ENCODE data around the gene ADM2.

ADM2 gene

DNA sequence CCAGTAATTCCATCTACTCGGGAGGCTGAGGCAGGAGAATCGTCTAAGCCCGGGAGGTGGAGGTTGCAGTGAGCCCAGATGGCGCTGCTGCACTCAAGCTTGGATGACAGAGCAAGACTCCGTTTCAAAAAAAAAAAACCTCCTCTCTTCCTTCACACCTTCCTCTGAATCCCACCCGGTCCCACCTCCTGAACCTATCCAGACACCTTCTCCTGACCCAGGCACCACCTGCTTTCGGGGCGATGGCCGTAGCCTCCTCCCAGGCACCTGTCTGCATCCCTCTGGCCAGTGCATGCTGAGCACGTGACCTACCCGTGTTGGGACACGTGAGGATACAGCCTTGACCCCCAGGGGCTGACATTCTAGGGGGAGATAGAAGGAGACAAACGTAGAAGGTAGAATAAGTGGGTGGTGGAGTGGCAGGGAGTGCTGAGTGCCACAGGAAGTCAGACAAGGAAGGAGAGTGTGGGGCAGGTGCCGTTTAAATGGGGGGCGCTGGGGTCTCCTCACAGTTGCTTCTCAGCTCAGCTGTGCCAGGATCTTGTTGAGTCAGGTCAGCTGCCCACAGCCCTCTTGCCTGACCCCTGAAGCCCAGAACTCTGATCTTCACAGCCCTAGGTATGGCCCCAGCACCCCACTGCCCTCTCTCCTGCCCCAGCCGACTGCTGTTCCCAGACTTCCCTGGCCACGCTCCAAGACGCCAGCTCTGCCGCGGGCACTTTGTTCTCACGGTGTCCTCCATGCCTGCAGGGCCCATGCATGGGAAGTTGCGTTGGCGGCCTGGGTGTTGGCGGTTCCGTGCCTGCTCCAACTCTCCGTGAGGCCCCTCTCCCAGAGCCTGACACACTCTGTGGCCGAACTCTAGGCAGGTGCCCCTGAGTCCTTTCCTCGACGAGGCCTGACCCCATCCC lies 4.1 kb downstream of the ADM2 start:
- no peak for DNase-seq (ENCODE audit: low spot score)

DNA sequence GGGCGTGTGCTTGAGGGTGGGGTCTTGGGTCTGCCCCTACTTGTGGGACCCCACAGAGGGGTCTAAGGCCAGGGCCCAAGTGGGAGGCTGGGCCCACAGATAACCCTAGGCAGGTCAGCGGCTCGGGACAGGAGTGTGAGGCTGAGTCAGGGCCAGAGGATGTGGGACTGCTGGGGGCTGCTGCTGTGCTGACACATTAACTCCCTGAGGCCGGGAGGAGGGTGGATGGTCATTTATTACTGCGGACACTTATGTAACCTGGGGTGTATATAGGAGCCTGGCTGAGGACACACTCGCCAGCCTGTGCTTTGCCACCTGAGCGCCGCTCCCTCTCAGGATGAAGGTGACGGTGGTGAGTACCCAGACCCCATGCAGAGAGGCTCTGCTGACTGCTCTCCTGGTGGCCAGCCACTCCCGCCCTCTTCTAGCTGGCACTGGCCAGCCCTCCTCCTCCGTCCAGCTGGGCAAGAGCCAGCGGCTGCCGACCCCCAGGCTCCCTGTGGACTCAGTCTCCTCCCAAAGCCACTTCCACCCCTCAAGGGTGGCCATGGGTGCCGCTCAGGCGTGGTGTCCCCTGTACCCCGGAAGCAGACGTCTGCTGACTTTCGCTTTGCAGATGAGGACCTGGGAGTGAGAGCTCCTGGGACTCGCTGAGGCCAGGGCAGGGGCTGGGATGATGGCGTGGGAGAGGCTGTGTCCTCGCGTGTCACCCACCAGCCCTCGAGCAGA lies 5.4 kb downstream of the ADM2 start, which contains the start of gene MIOX:
Gene MIOX, plus strand, starts transcription at position 299 of the 729 bp plus-strand sequence. Its CDS starts 39 bp downstream, at position 338.
- DNase-seq (ENCODE audit: low spot score) = no peak

DNA sequence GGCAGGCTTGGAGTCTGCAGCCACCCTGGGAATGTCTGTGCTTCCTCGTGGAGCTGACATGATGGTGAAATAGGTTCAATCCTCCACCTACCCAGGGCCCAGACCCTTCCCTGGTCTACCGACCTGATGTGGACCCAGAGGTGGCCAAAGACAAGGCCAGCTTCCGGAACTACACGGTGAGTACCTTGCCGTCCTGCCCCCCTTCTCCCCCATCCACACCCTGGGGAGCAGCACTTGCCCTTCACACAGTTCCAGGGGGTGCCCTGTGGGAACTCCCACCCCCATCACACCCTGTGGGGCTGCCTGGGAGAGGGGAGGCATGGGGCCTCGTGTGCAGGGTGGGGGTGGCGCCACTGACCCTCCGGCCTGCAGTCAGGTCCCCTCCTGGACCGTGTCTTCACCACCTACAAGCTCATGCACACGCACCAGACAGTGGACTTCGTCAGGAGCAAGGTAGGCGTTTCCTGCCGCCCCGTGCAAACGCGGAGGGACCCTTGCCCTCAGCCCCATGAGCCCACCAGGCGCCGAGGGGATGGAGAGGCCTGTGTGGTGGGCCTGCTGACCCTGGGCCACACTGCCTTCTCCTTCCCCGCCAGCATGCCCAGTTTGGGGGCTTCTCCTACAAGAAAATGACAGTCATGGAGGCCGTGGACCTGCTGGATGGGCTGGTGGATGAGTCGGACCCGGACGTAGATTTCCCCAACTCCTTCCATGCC lies 6.1 kb downstream of the ADM2 start:
- no peak for DNase-seq (ENCODE audit: low spot score)

DNA sequence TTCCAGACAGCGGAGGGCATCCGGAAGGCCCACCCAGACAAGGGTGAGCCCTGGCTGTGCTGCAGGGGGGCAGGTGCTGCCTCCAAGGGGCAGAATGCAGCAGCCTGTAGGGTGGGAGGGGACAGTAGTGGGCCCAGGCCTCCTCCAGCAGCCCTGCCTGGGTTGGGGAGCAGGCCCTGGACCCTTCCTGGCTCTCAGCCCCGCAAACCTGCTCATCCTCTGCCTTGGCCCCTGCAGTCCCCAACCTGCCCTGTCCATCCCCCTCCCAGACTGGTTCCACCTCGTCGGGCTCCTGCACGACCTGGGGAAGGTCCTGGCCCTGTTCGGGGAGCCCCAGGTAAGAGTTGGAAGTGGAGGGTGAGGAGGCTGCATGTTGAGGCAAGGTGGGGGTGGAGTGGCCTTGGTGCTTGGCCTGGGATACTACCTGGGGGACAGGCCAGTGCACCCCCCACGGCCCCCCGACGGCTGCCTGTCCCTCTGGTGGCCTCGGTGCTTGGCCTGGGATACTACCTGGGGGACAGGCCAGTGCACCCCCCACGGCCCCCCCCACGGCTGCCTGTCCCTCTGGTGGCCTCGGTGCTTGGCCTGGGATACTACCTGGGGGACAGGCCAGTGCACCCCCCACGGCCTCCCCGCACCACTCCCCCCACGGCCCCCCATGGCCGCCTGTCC lies 6.8 kb downstream of the ADM2 start:
- no peak for DNase-seq (ENCODE audit: low spot score)

DNA sequence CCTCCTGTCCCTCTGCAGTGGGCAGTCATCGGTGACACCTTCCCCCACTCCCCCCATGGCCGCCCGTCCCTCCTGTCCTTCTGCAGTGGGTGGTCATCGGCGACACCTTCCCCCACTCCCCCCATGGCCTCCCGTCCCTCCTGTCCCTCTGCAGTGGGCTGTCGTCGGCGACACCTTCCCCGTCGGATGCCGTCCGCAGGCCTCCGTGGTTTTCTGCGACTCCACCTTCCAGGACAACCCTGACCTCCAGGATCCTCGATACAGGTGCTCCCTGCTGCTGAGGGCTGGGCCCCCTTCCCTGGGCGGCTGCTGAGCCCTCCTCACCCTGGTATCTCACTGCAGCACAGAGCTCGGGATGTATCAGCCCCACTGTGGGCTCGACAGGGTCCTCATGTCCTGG lies 7.5 kb downstream of the ADM2 start:
- DNase-seq (ENCODE audit: low spot score) = no peak

DNA sequence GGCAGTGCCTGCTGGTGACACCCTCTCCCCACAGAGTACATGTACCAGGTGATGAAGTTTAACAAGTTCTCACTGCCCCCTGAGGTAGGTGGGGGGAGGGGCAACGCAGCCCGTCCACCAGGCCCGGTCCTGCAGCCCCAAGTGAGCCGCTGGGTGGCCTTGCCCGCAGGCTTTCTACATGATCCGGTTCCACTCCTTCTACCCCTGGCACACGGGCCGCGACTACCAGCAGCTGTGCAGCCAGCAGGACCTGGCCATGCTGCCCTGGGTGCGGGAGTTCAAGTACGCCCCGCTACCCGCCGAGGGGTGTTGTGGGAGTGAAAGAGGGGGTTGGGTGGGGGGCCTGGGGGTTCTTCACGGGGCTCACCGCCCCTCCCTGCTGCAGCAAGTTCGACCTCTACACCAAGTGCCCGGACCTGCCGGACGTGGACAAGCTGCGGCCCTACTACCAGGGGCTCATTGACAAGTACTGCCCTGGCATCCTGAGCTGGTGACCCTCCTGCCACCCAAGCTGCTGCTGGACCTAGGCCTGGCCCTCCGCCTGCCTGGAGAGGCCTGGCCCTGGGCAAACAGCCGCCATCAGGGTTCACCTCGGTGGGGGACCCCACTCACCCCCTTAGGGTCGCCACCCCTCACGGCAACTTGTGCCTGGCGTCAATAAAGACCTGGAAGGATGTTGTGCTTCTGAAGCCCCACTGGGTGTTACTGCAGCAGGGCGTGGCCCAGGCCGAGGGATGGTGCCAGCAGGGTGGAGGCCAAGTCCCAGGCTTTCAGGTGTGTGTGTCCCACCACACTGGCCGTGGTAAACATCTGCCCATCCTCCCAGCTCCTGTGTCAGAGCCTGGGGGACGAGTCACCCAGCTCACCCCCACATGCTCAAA lies 8.3 kb downstream of the ADM2 start:
- no peak for DNase-seq (ENCODE audit: low spot score)

DNA sequence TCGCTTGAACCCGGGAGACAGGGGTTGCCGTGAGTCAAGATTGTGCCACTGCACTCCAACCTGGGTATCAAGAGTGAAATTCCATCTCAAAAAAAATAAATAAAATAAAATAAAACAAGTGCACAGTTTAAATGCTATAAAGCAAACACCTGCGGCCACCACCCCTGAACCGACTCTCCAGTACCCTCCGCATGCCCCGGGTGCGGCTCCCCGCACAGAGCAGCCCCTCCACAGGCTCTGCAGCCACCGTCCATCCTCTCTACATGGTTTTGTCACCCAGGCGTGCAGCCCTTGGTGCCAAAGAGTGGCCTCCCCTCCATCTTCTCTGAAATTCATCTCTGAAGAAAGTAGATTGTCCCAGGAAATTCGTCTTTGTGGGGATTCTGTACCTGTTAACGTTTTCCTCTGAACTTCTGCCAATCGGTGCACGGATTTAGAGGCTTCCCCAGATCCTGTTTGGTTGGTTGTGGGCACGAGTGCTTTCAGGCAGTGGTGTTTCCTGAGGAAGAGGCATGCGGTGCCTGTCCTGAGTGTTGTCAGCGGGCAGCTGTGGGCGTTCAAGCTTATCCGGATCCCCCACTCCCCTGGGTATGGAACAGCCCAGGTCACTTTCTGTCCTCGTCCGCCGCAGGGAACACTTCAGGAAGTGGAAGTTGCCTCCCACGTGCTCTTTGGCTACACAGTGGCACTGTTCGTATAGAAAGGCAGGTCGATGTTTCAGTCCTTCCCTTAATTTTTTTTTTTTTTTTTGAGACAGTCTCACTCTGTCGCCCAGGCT lies 9.4 kb downstream of the ADM2 start:
- no peak for DNase-seq (ENCODE audit: low spot score)

DNA sequence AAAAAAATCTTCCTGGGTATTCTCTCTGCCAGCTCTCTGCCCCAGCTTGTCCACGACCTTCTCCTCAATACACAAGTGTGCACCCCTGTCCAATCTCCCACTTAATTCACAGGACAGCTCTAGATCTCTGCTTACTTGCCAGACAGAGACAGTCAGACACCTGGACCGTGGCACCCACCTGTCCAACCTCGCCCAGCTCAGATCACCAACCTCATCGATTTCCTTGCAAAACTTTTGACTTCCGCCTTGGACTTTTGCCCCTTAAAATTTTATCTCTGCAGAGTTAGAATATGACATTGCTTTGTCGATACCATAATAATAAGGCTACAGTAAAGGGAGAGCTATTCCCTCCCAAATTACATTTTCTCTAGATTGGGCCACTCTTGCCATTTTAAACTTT lies 15.8 kb downstream of the ADM2 start:
- DNase-seq (ENCODE audit: low spot score) = no peak

DNA sequence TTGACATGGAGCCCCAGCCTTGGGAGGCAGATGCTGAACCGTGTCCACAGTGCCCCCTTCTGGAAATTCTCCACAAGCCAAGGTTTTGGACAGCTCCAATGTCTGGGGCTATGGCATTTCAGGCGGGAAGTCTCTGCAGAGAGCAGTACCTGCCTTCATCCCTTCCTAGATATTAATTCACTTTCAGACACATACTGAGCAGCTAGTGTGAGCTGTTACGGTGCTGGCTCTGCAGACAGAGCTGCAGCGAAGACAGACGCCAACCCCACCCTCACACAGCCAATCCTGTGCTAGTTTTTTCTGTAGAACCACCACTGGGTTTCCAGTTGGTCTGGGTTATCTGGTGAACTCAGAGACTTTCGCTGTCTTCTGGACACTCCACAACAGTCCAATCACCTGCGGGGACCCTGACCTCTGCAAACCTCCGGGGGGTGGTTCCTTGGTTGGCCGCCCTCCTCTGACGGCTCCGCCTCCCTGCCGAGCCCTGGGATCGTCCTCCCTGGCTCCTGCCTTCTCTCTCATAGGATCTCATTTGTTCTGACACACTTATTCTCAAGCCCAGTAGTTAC lies 17.1 kb downstream of the ADM2 start:
- peak; percentile 30 for DNase-seq (ENCODE audit: low spot score)

DNA sequence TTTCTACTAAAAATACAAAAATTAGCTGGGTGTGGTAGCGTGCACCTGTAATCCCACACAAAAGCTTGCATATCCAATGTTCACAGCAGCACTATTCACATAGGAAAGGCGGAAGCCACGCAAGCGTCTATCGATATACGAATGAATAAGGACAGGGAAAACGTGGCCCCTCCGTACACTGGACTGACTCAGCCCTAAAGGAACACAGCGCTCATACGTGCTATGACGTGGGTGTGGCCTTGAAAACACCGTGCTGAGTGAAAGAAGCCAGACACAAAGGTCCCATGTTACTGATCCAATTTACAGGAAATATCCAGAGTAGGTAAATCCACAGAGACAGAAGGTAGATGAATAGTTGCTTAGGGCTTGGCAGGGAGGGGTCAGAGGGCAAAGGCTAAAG lies 19.1 kb downstream of the ADM2 start:
- DNase-seq (ENCODE audit: low spot score) = no peak

DNA sequence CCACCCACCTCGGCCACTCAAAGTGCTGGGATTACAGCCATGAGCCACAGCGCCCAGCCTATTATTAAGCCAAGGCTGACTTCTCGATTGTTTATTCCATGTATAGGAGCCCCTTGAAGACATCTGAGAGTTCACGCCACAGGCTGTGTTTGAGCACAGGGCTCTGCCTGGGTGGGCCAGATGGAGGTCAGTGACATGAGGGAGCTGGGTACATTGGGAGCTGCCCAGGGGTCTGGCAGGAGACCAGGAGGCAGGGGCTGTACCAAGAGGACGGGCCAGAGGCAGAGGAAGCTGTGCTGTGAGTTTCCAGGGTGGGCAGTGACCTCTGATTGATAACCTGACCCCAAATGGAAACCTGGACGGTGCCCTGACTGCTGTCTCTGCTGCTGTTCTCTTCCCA lies 20.8 kb downstream of the ADM2 start:
- DNase-seq (ENCODE audit: low spot score) = no peak

DNA sequence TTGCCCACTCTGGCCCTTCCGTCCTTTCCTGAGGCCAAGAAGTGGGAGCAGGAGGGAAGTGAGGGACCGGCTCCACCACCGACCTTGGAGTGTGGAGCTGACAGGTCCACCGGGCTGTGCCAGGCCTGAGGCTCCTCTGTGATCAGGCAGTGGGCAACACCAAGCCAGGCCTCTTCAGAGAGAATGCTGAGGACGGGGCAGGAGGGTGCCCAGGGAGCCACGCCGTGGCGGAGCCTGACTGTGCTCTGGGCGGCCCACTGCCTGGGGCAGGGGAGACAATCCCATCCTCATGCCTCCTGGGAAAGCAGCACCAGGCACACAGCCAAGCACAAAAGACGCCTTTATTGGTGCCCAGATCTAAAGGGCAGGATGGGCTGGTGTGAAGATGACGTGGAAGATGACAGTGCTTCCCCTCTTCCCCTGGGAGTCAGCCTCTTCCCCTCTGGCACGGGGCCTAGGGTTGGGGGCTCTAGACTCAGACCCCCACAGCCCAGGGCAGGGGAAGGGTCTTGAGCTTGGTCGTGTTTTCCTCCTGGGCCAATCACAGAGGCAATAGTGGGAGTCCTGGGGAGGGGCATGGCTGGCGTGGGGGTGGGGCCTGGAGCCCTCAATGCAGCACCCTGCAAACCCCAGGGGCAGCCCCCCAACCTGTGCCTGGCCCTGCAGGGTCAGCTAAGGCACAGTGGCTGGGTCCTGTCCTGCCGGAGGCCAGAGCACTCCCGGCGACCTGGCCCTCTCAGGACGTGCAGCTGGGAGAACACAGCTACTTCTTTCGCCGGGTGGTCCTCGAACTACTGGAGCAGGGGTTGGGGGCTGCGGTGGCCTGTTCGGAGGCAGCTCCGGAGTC lies 21.5 kb downstream of the ADM2 start:
- DNase-seq (ENCODE audit: low spot score) = no peak

DNA sequence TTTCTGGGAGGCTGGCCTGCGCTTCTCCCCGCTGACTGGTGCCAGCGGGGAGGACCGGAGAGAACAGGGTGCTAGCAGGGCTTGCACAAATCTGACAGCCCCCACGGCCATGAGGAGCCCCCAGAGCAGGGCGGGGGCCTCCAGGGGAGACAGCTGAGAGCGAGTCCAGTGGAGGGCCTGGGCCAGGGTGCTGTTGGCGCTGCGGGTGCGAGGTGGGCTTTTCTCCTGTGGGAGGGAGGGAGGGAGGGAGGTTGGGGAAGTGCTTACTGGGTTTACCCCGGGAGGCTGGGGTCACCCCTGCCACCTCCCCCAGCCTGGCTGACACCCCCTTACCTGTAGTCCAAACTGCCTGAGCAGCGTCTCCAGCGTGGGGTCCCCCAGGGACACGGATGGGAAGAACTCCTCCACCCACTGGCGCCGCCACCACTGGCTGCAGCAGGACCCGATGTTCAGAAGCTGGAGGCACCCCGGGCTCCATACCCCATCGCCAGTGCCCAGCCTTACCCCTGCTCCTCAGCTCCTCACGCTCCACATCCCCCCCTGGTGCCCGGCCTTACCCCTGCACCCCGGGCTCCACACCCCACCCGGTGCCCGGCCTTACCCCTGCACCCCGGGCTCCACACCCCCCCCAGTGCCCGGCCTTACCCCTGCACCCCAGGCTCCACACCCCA lies 22.3 kb downstream of the ADM2 start:
- no peak for DNase-seq (ENCODE audit: low spot score)

DNA sequence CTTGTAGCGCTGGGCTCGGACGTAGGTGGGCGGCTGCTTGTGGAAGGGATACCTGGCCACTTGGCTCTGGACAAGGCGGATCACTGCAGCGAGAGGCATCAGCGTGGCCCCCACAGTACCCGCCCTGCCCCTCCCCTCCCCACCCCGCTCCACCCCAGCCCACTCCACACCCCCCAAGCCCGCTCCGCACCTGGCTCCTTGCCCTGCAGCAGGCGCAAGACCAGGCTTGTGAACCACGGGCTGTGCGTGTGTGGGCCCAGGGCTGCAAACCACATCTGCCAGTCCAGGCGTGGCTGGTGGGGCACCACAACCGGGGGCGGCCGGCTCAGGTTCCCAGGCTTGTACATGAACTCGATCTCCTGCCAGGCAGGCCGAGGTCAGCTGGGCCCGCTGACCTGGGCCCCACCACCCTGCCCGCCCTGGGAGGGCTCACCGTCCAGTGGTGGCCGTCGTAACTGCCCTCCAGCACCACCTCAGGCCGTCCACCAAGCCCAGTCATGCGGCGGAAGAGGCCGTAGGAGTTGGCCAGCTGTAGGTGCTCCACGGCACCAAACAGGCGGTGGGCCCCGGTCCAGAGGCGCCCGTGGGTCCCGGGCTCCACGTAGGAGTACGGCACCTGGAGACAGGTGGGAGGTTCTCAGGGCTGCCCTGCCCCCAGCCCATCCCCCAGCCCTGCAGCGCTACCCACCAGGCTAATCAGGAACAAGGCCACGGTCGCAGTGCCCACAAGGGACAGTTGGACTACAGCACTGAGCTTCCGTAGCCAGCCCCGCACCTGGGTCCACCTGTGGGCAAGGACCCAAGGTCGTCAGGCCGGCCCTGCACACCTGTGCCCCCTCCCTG lies 23.2 kb downstream of the ADM2 start:
- no peak for DNase-seq (ENCODE audit: low spot score)

DNA sequence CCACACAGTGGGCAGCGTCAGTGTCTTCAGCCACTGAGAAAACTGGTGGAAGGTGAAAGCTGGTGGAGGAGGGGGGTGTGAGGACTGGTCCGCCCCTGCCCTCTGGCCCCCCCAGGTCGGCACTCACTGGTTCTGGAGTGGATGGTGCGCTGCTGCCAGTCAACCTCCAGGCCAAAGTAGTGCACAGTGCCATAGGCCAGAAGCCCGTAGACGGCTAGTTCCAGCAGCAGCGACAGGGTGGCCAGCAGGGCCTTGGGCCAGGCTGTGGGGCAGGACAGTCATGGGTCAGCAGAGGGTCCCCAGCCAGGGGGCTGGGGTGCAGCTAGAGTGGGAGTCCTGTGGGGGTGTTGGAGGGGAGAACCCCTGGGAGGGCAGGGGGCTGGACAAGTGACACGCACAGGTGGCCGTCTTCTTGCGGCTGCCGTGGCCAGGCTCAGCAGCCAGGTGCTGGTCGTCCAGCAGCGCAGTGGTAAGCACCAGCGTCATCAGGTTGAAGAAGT lies 24.0 kb downstream of the ADM2 start:
- DNase-seq (ENCODE audit: low spot score) = no peak

DNA sequence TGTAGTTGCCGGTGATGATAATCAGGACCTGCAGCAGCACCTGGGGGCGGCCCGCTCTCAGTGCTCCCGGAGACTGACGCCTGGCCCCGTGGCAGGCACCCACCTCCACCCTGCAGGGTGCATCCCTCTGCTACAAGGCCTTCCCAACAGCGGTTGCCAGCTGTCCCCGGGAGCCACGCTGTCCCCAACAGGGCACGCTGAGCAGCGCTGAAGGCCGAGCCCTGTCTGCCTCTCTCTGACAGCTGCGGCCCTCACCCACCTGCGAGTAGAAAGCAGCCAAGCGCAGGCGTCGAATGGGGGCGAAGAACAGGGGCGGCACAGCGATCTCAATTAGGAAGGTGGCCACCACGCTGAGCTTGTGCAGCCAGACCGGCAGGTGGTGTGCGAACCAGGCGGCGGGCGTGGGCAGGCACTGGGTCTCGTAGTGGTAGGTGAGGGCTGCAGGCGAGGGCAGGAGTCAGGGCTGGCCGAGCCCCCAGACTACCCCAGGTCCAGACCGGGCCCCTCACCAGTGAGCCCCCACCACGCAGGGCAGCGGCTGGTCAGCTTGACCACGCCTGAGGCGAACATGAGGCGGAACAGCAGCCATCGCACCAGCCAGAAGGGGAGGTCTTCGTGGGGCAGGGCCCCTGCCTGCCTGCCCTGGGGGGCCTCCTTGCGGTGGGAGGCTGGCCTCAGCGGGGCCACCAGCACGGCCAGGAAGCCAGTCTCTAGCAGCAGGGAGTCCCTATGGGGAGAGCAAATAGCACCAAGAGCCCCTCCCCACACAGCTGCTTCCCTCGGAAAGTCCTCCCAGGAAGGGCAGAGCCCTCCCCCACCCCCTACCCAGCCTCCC lies 24.6 kb downstream of the ADM2 start:
- no peak for DNase-seq (ENCODE audit: low spot score)

Measured in RKO (cell line).